HCEC 1CT (cell line): ENCODE data around the gene ACER1.
"Not testable (repeated sequence)": the region's sequence is repeated elsewhere in the genome, so short reads cannot be mapped to it uniquely, and the experiment has no call there.

Experiments
- DNase-seq: peaks from one replicate; pipeline ENCODE4 v3.0.0-alpha.2; 2017

The ACER1 gene

GRCh38 chr19:6355321-6356040, 22.1 kb upstream of the ACER1 start:
- not testable (repeated sequence) for DNase-seq

DNA sequence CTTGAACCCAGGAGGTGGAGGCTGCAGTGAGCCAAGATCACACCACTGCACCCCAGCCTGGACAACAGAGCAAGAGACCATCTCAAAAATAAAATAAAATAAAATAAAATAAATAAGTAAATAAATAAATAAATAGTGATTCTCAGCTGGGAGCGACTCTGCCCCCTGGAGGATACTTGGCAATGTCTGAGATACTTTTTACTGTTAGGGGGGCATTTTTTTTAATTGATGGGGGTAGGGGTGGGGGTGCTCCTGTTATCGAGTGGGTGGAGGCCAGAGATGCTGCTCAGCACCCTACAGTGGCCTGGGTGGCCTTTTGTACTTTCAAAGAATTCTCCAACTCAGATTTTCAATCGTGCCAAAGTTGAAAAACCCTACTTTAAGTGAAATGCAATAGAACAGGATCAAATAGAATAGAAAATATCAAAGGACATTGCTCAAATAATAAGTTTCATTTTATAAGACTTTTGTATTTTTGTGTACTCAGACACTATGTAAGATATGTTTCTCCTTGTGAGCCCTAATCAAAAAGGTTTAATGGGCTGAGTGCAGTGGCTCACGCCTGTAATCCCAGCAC, 20.8 kb upstream of the ACER1 start:
- DNase-seq, result peak; percentile 26

DNA sequence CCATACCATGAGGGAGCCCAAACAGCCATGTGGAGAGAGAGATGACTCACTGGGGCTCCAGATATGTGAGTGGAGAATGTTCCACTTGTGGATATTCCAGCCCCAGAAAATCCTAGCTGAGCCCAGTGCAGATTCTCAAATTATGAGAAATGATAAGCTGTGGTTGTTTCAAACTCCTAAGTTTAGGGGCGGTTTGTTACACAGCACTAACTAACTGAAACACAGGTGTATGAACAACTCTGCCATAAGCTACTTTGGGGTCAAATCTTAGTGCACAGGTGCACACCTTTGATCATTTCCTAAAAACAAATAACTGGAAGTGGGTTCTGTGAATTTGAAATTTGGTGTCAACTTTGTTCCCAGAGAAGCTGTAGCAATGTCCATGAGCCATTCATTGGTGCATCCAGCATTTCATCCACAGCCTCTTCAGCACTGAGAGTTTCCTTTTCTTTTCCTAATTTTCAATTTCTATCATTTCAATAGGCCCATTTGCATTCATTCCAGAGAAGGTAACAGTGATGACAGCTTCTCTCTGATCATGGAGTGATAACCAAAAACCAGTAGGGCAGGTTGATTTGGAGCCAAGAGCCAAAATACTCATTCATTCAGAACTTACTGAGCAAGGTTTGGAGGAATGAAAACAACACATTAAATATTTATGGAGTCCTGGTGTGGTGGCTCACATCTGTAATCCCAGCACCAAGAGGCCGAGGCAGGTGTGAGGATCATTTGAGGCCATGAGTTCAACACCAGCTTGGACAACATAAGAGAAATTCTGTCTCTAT, 19.2 kb upstream of the ACER1 start:
- DNase-seq, result no peak

GRCh38 chr19:6350688-6351087, 17.3 kb upstream of the ACER1 start:
- DNase-seq, result no peak

- not testable (repeated sequence) for DNase-seq
These were observed 15.9 kb upstream of the ACER1 start for GRCh38 chr19:6349271-6349670.

- DNase-seq, result no peak
These were observed 10.1 kb upstream of the ACER1 start for GRCh38 chr19:6343462-6343861.

- DNase-seq, result no peak
These were observed 7.2 kb upstream of the ACER1 start for GRCh38 chr19:6340493-6341201.

DNA sequence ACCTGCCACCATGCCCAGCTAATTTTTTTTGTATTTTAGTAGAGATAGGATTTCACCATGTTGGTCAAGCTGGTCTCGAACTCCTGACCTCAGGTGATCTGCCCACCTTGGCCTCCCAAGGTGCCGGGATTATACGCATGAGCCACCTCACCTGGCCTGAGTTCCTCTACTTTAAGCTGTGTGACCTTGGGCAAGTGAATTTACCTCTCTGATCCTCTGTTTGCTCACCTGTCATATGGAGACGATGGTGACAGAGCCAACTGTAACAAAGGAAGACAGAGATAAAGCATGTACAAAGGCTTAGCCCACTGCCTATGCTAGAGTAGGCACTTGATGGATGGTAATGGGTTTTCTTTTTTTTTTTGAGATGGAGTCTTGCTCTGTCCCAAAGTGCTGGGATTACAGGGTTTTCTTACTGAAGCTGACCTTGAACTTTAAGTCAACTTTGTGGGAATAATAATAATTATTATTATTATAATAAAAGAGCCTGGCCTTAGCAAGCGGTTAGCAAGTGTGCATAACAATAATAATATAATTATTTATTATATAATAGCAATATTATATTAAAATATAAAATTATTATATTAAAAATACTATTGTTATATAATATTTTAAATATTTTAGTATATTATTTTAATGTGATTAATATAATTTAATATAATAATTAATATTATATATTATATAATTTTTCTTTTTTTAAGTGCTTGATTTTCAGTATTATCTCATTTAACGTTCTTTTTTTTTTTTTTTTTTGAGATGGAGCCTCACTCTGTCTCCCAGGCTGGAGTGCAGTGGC, 1.3 kb upstream of the ACER1 start:
- no peak for DNase-seq

DNA sequence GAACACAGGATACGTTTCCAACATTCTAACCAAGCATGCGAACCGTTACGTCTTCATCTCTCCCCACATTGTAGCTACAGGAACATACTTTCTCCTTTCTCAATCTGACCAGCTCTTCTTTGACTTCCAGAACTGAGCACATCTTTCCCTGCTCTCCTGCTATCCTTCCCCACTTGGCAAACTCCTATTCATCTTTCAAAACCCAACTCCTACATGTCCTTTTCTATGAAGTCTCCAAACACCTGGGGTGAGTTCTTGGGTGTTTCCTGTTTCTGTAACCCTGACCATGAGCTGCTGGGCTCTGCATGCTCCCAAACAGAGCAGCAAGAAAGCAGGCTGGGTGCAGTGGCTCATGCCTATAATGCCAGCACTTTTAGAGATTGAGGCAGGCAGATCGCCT, 6.6 kb downstream of the ACER1 start:
- no peak for DNase-seq

- no peak for DNase-seq
These were observed 7.8 kb downstream of the ACER1 start for GRCh38 chr19:6325614-6326013.

- DNase-seq, result no peak
These were observed 8.7 kb downstream of the ACER1 start for GRCh38 chr19:6324757-6325156.

DNA sequence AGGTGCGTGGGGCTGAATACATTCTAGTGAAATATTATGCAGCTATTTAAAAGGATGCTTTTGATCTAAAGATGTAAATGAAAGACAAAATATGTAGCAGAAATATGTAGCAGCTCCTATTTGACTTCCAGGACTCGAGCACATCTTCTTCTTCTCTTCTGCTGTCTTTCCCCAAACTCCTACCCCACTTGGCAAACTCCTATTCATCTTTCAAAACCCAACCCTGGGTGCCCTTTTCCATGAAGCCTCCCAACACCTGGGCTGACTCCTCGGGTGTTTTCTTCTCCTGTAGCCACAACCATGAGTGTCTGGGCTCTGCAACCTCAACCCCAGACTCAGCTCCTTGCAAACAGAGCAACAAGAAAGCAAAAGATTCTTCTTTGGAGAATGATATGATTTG, 11.1 kb downstream of the ACER1 start:
- no peak for DNase-seq

- no peak for DNase-seq
These were observed 14.0 kb downstream of the ACER1 start for GRCh38 chr19:6319376-6319775.

- DNase-seq, result peak; percentile 13
These were observed 14.6 kb downstream of the ACER1 start for GRCh38 chr19:6318772-6319171.

GRCh38 chr19:6315646-6316045, 17.8 kb downstream of the ACER1 start:
- not testable (repeated sequence) for DNase-seq

DNA sequence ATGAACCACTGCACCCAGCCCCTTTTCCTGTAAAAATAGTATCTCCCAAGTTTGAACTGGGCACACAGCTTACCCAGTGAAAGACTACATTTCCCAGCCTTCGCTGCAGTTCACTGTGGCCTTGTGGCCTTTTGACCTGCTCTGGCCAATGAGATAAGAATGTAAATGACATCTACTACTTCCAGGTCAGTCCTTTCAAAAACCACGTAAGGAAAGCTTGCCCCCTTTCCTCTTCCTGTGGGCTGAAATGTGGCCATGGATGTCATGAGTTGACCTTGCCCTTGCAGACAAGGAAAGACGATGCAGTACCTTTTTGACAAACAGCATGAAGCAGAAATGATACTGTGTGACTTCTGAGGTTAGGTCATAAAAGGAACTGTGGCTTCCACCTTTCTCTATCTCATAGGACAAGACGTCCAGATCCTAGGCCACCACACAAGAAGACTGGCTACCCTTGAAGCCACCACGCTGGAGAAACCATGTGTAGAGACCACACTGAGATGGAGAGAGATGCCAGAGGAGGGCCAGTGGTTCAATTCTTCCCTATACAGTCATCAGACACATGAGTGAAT, 19.9 kb downstream of the ACER1 start:
- no peak for DNase-seq

DNA sequence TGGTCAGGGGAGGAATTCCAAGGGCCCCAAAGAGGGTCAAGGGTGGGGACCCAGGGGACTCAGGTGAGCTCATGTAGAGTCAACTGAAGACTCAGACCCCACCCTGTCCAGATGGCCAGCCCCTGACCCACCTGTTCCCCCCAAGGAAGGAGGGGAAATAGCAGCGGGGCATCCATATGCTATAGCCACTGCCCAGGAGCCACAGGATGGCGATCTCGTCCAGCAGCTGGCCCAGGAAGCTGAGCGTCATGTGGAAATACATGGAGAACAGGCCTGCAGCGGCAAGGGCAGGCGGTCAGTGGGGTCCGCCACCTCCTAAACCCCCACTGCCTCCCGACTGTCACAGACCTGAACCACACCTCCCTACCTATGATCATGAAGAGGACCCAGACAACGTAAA, 21.4 kb downstream of the ACER1 start:
- no peak for DNase-seq

DNA sequence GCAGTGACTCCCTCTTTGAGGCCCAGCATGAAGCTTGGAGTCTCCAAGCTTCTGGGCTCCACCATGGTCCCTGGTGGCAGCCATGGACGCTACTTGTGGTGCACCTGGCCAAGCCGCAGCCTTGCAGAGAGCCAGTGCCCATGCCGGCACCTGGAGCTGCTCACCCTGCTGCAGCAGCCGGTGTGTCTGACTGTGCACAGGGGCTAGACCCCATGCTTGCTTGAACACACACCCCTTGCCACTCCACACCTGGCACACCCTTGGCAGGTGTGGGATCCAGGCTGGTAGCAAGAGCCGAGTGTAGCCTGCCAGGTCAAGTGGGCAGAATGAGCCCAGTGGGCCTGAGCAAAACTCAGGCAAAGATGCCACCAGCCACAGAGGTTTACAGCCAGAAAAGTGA, 35.0 kb downstream of the ACER1 start:
- DNase-seq, result no peak

GRCh38 chr19:6297202-6297601, 36.2 kb downstream of the ACER1 start:
- no peak for DNase-seq

DNA sequence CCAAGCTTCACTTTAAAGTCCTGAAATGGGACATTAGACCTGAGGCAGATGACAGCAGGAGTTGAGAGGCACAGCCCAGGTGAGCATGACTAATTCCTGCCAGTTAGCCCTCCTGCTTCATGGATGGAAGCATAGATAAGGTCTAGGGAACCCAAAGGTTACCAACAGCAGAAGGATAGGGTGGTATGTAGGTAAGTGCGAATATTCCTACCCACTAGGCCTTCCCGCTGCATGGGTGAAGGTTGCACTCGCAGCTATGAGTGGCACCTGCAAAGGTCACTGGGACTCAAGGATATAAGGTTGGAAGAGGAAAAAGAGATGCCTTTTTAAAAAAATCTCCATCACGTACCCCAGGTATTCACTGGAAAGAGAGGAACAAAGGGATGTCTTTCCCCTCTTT, 41.4 kb downstream of the ACER1 start:
- DNase-seq, result no peak

DNA sequence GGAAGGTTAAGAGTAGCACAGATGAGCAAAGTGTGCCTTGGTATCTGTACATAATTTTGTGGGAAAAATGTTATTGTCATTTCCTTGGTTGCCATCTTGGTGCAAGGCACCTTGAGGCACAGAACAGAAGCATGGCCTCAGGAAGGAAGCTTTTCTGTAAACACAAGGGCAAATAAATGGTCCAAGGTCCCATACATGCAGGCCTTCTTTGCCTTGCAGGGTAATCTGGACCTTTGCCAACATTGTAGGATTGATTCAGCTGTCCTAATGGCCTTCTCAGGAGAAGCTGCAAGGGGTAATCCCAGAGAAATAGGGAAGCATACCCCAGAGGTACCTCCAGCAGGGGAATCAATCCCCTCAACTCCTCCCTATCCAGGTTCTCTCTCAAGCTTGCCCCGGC, 44.7 kb downstream of the ACER1 start:
- DNase-seq, result no peak

DNA sequence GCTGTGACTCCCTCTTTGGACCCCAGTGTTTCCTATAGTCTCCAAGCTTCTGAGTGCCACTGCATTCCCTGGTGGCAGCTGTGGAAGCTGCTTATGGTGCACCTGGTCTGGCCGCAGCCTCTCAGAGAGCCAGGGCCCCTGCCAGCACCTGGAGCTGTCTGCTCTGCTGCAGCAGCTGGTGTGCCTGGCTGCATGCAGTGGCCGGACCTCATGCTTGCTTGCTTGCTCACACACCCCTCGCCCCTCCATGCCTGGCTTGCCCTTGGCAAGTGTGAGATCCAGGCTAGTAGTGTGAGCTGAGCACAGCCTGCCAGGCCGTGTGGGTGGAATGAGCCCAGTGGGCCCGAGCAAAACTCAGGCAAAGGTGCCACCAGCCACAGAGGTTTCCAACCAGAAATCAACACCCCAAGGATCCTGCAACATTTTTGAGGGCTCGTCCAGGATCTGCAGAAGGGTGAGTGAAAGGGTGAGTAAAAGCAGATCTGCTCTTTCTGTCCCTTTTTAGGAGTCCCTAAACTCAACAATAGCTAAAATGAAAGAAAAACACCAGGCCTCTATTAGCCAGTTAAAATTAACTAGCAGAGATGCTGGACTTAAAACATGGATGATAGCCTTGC, 46.0 kb downstream of the ACER1 start:
- no peak for DNase-seq
